ENCODE measurements around the gene FAM168A. TPM values are rescaled to one million over a fixed set of nuclear protein-coding genes. Genes with fewer than 3 reads are reported as not detected.

The FAM168A gene
- total and polyA plus RNA-seq, 10 of the 15 experiments (the other 5 are each of a cell fraction or from before 2014, with no cell fraction given): 1.7 to 20.0 (median 10.0) TPM

DNA sequence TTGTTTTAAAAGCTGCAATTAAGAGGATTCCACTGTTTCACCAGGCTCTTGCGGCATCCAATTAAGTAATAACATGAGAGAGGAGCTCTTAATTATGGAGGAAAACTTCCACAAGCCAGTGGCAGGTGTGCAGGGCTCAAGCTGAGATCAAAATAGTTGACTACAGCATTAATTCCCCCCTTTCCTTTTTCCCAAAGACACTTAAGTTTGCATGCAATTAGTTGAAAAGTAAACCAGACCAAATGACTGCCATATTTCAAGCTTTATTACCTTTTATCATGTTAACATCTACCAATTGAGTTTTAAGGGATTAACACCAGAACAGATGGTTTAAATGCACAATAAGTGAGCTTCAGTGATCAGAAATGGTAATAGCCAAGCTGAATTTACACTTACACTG, 32.1 kb downstream of the FAM168A start (continued):
- TF ChIP-seq MTA3 (IDR thresholded peaks at IDR 0.05; ENCODE audit: borderline replicate concordance, low read length) (no peak), POU2F2 (IDR thresholded peaks at IDR 0.05; ENCODE audit: borderline replicate concordance, low read depth, low read length) (no peak), FOS (IDR thresholded peaks at IDR 0.05; ENCODE audit: borderline replicate concordance, extremely low read depth, insufficient read length) (no peak), NFYB (IDR thresholded peaks at IDR 0.05; ENCODE audit: insufficient read depth, low read depth, low read length) (no peak), ATF2 (IDR thresholded peaks at IDR 0.05; ENCODE audit: low read length) (no peak), SPI1 (IDR thresholded peaks at IDR 0.05; ENCODE audit: borderline replicate concordance, insufficient read depth, low read depth, low read length) (no peak), HDGF (IDR thresholded peaks at IDR 0.05) (no peak)
- TF ChIP-seq, protein P1, sequence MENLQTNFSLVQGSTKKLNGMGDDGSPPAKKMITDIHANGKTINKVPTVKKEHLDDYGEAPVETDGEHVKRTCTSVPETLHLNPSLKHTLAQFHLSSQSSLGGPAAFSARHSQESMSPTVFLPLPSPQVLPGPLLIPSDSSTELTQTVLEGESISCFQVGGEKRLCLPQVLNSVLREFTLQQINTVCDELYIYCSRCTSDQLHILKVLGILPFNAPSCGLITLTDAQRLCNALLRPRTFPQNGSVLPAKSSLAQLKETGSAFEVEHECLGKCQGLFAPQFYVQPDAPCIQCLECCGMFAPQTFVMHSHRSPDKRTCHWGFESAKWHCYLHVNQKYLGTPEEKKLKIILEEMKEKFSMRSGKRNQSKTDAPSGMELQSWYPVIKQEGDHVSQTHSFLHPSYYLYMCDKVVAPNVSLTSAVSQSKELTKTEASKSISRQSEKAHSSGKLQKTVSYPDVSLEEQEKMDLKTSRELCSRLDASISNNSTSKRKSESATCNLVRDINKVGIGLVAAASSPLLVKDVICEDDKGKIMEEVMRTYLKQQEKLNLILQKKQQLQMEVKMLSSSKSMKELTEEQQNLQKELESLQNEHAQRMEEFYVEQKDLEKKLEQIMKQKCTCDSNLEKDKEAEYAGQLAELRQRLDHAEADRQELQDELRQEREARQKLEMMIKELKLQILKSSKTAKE (IDR thresholded peaks at IDR 0.05; ENCODE audit: low read depth, poor library complexity, severe bottlenecking): no peak

GRCh38 chr11:73564903-73565302, 33.0 kb downstream of the FAM168A start:
- Histone ChIP-seq H3K9me3 (replicated peaks; ENCODE audit: control insufficient read depth, insufficient read depth, low read length) (no peaks in the 10 kb centered on the region), H3K27me3 (replicated peaks in 1 of 2; ENCODE audit: control insufficient read depth in 2 of 2, insufficient read depth in 2 of 2, low read length in 1 of 2) (no peaks in the 10 kb centered on the region), H3K4me3 (no peak overlapping the region), H3K27ac (ENCODE audit: control insufficient read depth, insufficient read depth) (no peak overlapping the region), H3K36me3 (ENCODE audit: control insufficient read depth in 2 of 2, insufficient read depth in 2 of 2, low read length in 1 of 2) (peaks cover 0 to 2% of the 10 kb centered on the region in 2 experiments; a peak in 1 of 4 replicates), H3K79me2 (ENCODE audit: control insufficient read depth, insufficient read depth, low read length) (no peaks in the 10 kb centered on the region; the same call in 1 of the 2 replicates), H4K20me1 (ENCODE audit: control insufficient read depth, insufficient read depth) (no peaks in the 10 kb centered on the region), H2AFZ (ENCODE audit: control insufficient read depth, low read depth, low read length) (no peak overlapping the region), H3K4me1 (ENCODE audit: control insufficient read depth, insufficient read depth, low read length) (peaks cover 5% of the 10 kb centered on the region; the same call in 1 of the 2 replicates), H3K9ac (ENCODE audit: control insufficient read depth, insufficient read depth, low read length) (no peak overlapping the region), H3K4me2 (ENCODE audit: control insufficient read depth, insufficient read depth) (no peak overlapping the region)
- POLR2A ChIA-PET: interaction anchor here (0.9 to 1.7 kb wide), 6 partner anchors 10 to 34 kb away, joined by 3 to 9 read pairs (median 4); partner anchors contain the start of gene FAM168A
- no TSS peak for BruUV-seq (replicated peaks)
- FAIRE-seq (no peak), ATAC-seq (no peak), DNase-seq (ENCODE audit: low read depth, low spot score) (no peak)
- TF ChIP-seq SMARCA5 (IDR thresholded peaks at IDR 0.05) (no peak), USF2 (IDR thresholded peaks at IDR 0.05; ENCODE audit: borderline replicate concordance, low read depth, low read length) (no peak), NFYA (IDR thresholded peaks at IDR 0.05; ENCODE audit: borderline replicate concordance, low read depth, low read length) (no peak), SIN3A (IDR thresholded peaks at IDR 0.05; ENCODE audit: low read depth, low read length) (no peak), SP1 (IDR thresholded peaks at IDR 0.05; ENCODE audit: low read depth, low read length) (no peak), LARP7 (IDR thresholded peaks at IDR 0.05) (no peak), ATF2 (IDR thresholded peaks at IDR 0.05; ENCODE audit: low read length) (no peak)
- TF ChIP-seq, protein P2, sequence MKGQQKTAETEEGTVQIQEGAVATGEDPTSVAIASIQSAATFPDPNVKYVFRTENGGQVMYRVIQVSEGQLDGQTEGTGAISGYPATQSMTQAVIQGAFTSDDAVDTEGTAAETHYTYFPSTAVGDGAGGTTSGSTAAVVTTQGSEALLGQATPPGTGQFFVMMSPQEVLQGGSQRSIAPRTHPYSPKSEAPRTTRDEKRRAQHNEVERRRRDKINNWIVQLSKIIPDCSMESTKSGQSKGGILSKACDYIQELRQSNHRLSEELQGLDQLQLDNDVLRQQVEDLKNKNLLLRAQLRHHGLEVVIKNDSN (IDR thresholded peaks at IDR 0.05; ENCODE audit: borderline replicate concordance, extremely low read length, insufficient read depth, low read depth, low read length): no peak
- RAD21 ChIA-PET (ENCODE audit: unreplicated experiment): interaction anchor here (1.4 to 1.6 kb wide), 3 partner anchors 14 to 27 kb away, joined by 3 to 4 read pairs (median 4); no protein-coding TSS in a partner anchor
- SMC1A ChIA-PET (ENCODE audit: uncharacterized antibody, unreplicated experiment): interaction anchor here (0.9 to 4.1 kb wide), 10 partner anchors 10 to 214 kb away, joined by 3 to 48 read pairs (median 6); no protein-coding TSS in a partner anchor
- in situ Hi-C loops (cut with MboI) (no loop called here), intact Hi-C loops (cut with micrococcal nuclease; ENCODE audit: unreplicated experiment) (no loop called here)
- 100% methylated on average over 2 of the region's 2 CpGs for WGBS (ENCODE audit: insufficient coverage, insufficient replicate concordance, low lambda C conversion rate, missing lambda C conversion rate)
- CTCF ChIA-PET: interaction anchor here (0.7 to 3.8 kb wide), 7 partner anchors 12 to 158 kb away, joined by 3 to 18 read pairs (median 4); no protein-coding TSS in a partner anchor
